ENCODE results near the gene DCAF12. TPM values are rescaled to one million over a fixed set of nuclear protein-coding genes. Genes with fewer than 3 reads are reported as not detected.

Gene DCAF12
- total RNA-seq, 4 donors from 2014 or later = 21.8 to 31.3 (median 28.8) TPM

- Histone ChIP-seq H3K9me3 (no peaks in the 10 kb centered on the region), H3K4me1 (no peaks in the 10 kb centered on the region), H3K27ac (no peak overlapping the region), H3K27me3 (no peaks in the 10 kb centered on the region), H3K4me3 (no peak overlapping the region), H3K36me3 (peaks cover 98% of the 10 kb centered on the region)
- TF ChIP-seq POLR2AphosphoS5 (IDR thresholded peaks at IDR 0.05) (no peak), POLR2A (IDR thresholded peaks at IDR 0.05) (no peak), CTCF (IDR thresholded peaks at IDR 0.05) (no peak), EP300 (IDR thresholded peaks at IDR 0.05) (no peak)
- no peak for DNase-seq (ENCODE audit: low spot score in 2 of 2)
- 98% methylated on average over 5 of the region's 5 CpGs for WGBS
Measured at GRCh38 chr9:34093578-34093977, 32.9 kb downstream of the DCAF12 start.

GRCh38 chr9:34089311-34089710, 37.2 kb downstream of the DCAF12 start:
- no peaks in the 10 kb centered on the region for H3K9me3 ChIP-seq
- no peak overlapping the region for H3K4me3 ChIP-seq
- TF ChIP-seq POLR2A (IDR thresholded peaks at IDR 0.05) (no peak), CTCF (IDR thresholded peaks at IDR 0.05) (no peak), EP300 (IDR thresholded peaks at IDR 0.05) (no peak), POLR2AphosphoS5 (IDR thresholded peaks at IDR 0.05) (no peak)
- no peak for DNase-seq (ENCODE audit: low spot score in 2 of 2)
- no peaks in the 10 kb centered on the region for H3K27me3 ChIP-seq
- peaks cover 7% of the 10 kb centered on the region for H3K4me1 ChIP-seq
- H3K27ac ChIP-seq = no peak overlapping the region
- WGBS = 84% methylated on average over 7 of the region's 7 CpGs
- H3K36me3 ChIP-seq = peaks cover 88% of the 10 kb centered on the region

GRCh38 chr9:34087370-34087769, 39.1 kb downstream of the DCAF12 start:
- WGBS = 28% methylated on average over 1 of the region's 1 CpG
- no peak for DNase-seq (ENCODE audit: low spot score in 2 of 2)
- peaks cover 68% of the 10 kb centered on the region for H3K36me3 ChIP-seq
- no peaks in the 10 kb centered on the region for H3K27me3 ChIP-seq
- no peaks in the 10 kb centered on the region for H3K9me3 ChIP-seq
- TF ChIP-seq EP300 (IDR thresholded peaks at IDR 0.05) (no peak), CTCF (IDR thresholded peaks at IDR 0.05) (no peak), POLR2A (IDR thresholded peaks at IDR 0.05) (no peak), POLR2AphosphoS5 (IDR thresholded peaks at IDR 0.05) (no peak)
- H3K4me1 ChIP-seq = peaks cover 14% of the 10 kb centered on the region
- no peak overlapping the region for H3K4me3 ChIP-seq
- H3K27ac ChIP-seq = peak overlapping the region; percentile 77

GRCh38 chr9:34086864-34087263, 39.6 kb downstream of the DCAF12 start:
- Histone ChIP-seq H3K27me3 (no peaks in the 10 kb centered on the region), H3K36me3 (peaks cover 63% of the 10 kb centered on the region), H3K9me3 (no peaks in the 10 kb centered on the region), H3K27ac (peak overlapping the region; percentile 77), H3K4me3 (no peak overlapping the region), H3K4me1 (peaks cover 14% of the 10 kb centered on the region)
- DNase-seq (ENCODE audit: low spot score in 2 of 2) = no peak
- no peak for TF ChIP-seq POLR2A (IDR thresholded peaks at IDR 0.05)
- TF ChIP-seq POLR2AphosphoS5 (IDR thresholded peaks at IDR 0.05) = no peak
- no peak for TF ChIP-seq EP300 (IDR thresholded peaks at IDR 0.05)
- no peak for TF ChIP-seq CTCF (IDR thresholded peaks at IDR 0.05)

- H3K27ac ChIP-seq = peak overlapping the region; percentile 77
- peaks cover 53% of the 10 kb centered on the region for H3K36me3 ChIP-seq
- 84% methylated on average over 6 of the region's 6 CpGs for WGBS
- H3K4me1 ChIP-seq = peaks cover 14% of the 10 kb centered on the region
- H3K9me3 ChIP-seq = no peaks in the 10 kb centered on the region
- TF ChIP-seq POLR2AphosphoS5 (IDR thresholded peaks at IDR 0.05) (no peak), EP300 (IDR thresholded peaks at IDR 0.05) (no peak), POLR2A (IDR thresholded peaks at IDR 0.05) (no peak), CTCF (IDR thresholded peaks at IDR 0.05) (no peak)
- DNase-seq (ENCODE audit: low spot score in 2 of 2) = no peak
- H3K4me3 ChIP-seq = no peak overlapping the region
- H3K27me3 ChIP-seq = no peaks in the 10 kb centered on the region
Measured at GRCh38 chr9:34085581-34086500, 40.7 kb downstream of the DCAF12 start.
